ENCODE measurements around the gene SCN5A. TPM values are rescaled to one million over a fixed set of nuclear protein-coding genes. Genes with fewer than 3 reads are reported as not detected.

Gene SCN5A
- total RNA-seq, 1 donor from 2014 or later = 163 TPM

- ATAC-seq (no peak), DNase-seq (ENCODE audit: missing footprints) (no peak)
- intact Hi-C loops (cut with DNase I) = loop anchor here (2.0 kb wide), 1 partner anchor 76 kb away; no protein-coding TSS in a partner anchor
Measured at GRCh38 chr3:38648659-38649499, 608 bp downstream of the SCN5A start.

- DNase-seq (ENCODE audit: missing footprints) (peak; percentile 58), ATAC-seq (no peak)
Measured at GRCh38 chr3:38648024-38648658, 1.3 kb downstream of the SCN5A start.

GRCh38 chr3:38647217-38647970, 2.1 kb downstream of the SCN5A start:
- intact Hi-C loops (cut with DNase I) = no loop called here
- no peak for ATAC-seq

More at GRCh38 chr3:38648024-38648658, 1.3 kb downstream of the SCN5A start:
- intact Hi-C loops (cut with DNase I) = loop anchor here (2.0 kb wide), 1 partner anchor 77 kb away; no protein-coding TSS in a partner anchor

GRCh38 chr3:38646630-38647029, 2.9 kb downstream of the SCN5A start:
- ATAC-seq (no peak), DNase-seq (ENCODE audit: missing footprints) (no peak)
- intact Hi-C loops (cut with DNase I) = no loop called here

More at GRCh38 chr3:38647217-38647970, 2.1 kb downstream of the SCN5A start:
- no peak for DNase-seq (ENCODE audit: missing footprints)

GRCh38 chr3:38646062-38646461, 3.4 kb downstream of the SCN5A start:
- no peak for ATAC-seq
- DNase-seq (ENCODE audit: missing footprints) = no peak
- intact Hi-C loops (cut with DNase I) = no loop called here

- intact Hi-C loops (cut with DNase I) = loop anchor here (2.0 kb wide), 2 partner anchors 29 to 65 kb away; no protein-coding TSS in a partner anchor
- peak; percentile 66 for ATAC-seq
- DNase-seq (ENCODE audit: missing footprints) = peak; percentile 61
Measured at GRCh38 chr3:38645601-38646000, 3.9 kb downstream of the SCN5A start.

- DNase-seq (ENCODE audit: missing footprints) (no peak), ATAC-seq (no peak)
- intact Hi-C loops (cut with DNase I) = loop anchor here (2.0 kb wide), 2 partner anchors 28 to 64 kb away; no protein-coding TSS in a partner anchor
Measured at GRCh38 chr3:38645076-38645475, 4.4 kb downstream of the SCN5A start.

- DNase-seq (ENCODE audit: missing footprints) = no peak
Measured at GRCh38 chr3:38644662-38645053, 4.8 kb downstream of the SCN5A start.

GRCh38 chr3:38644016-38644661, 5.3 kb downstream of the SCN5A start:
- intact Hi-C loops (cut with DNase I) = loop anchor here (2.0 kb wide), 2 partner anchors 27 to 63 kb away; no protein-coding TSS in a partner anchor
- no peak for DNase-seq (ENCODE audit: missing footprints)
- ATAC-seq = no peak

More at GRCh38 chr3:38644662-38645053, 4.8 kb downstream of the SCN5A start:
- intact Hi-C loops (cut with DNase I) = loop anchor here (2.0 kb wide), 2 partner anchors 28 to 64 kb away; no protein-coding TSS in a partner anchor
- peak; percentile 67 for ATAC-seq

- no peak for DNase-seq (ENCODE audit: missing footprints)
- no peak for ATAC-seq
- intact Hi-C loops (cut with DNase I) = no loop called here
Measured at GRCh38 chr3:38643592-38643991, 5.9 kb downstream of the SCN5A start.

- ATAC-seq = no peak
- intact Hi-C loops (cut with DNase I) = no loop called here
- no peak for DNase-seq (ENCODE audit: missing footprints)
Measured at GRCh38 chr3:38643090-38643489, 6.4 kb downstream of the SCN5A start.

GRCh38 chr3:38641461-38642110, 7.9 kb downstream of the SCN5A start:
- DNase-seq (ENCODE audit: missing footprints) (no peak), ATAC-seq (no peak)
- intact Hi-C loops (cut with DNase I) = no loop called here

- intact Hi-C loops (cut with DNase I) = no loop called here
- ATAC-seq = no peak
- no peak for DNase-seq (ENCODE audit: missing footprints)
Measured at GRCh38 chr3:38640661-38641452, 8.6 kb downstream of the SCN5A start.

GRCh38 chr3:38638354-38638753, 11.1 kb downstream of the SCN5A start:
- DNase-seq (ENCODE audit: missing footprints) = no peak

GRCh38 chr3:38637906-38638305, 11.6 kb downstream of the SCN5A start:
- intact Hi-C loops (cut with DNase I) = no loop called here
- DNase-seq (ENCODE audit: missing footprints) (no peak), ATAC-seq (no peak)

More at GRCh38 chr3:38638354-38638753, 11.1 kb downstream of the SCN5A start:
- intact Hi-C loops (cut with DNase I) = no loop called here
- no peak for ATAC-seq

- ATAC-seq (no peak), DNase-seq (ENCODE audit: missing footprints) (no peak)
- intact Hi-C loops (cut with DNase I) = no loop called here
Measured at GRCh38 chr3:38636881-38637280, 12.6 kb downstream of the SCN5A start.

- DNase-seq (ENCODE audit: missing footprints) (peak; percentile 49), ATAC-seq (no peak)
- intact Hi-C loops (cut with DNase I) = no loop called here
Measured at GRCh38 chr3:38636464-38636863, 13.0 kb downstream of the SCN5A start.

All from Right ventricle myocardium inferior (tissue), 1 donor.